GM21423 (cell line): ENCODE results near the gene STAG3.
"Not testable (repeated sequence)": the region's sequence is repeated elsewhere in the genome, so short reads cannot be mapped to it uniquely, and the experiment has no call there.

ENCODE experiments used
- ATAC-seq: cut with Tn5 transposase; IDR thresholded peaks from one replicate; pipeline ENCODE4 v1.9.1; 2021; ENCODE audit warnings: mild to moderate bottlenecking, moderate library complexity; ENCODE audit not compliant: unreplicated experiment

The STAG3 gene

DNA sequence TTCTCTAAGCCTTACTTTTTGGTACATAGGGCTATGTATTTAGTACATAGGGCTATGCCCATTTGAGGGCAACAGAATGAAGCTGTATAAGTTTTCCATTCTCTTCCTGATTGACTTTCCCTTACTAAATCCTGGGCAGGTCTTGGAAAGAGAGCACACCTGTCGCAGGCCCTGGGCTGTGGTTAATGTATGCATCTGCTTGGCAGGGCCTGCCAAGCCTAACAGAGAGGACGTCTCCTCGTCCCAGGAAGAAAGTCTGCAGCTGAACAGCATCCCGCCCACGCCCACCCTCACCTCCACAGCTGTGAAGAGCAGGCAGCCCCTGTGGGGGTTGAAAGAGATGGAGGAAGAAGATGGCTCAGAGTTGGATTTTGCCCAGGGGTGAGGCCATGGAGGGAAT is 33.1 kb downstream of the STAG3 start:
- ATAC-seq = no peak

DNA sequence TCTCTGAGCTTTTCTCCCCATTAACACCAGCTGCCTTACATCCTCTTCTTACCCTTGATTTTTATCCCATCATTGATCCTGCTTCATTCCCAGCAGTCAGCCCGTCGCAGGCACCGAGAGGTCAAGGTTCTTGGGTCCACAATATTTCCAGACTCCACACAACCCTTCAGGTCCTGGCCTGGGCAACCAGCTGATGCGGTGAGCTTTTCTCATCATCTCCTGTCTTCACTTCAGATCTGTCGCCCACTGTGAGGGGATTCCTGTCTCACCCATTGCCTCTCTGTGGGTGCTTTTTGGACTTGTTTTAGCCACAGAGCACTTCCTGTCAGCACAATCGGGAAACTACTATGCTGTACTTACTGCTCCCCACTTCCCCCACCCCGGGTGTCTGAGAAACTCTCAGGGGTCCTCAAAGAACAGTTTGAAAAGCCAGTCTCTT is 33.6 kb downstream of the STAG3 start:
- peak; percentile 45 for ATAC-seq

DNA sequence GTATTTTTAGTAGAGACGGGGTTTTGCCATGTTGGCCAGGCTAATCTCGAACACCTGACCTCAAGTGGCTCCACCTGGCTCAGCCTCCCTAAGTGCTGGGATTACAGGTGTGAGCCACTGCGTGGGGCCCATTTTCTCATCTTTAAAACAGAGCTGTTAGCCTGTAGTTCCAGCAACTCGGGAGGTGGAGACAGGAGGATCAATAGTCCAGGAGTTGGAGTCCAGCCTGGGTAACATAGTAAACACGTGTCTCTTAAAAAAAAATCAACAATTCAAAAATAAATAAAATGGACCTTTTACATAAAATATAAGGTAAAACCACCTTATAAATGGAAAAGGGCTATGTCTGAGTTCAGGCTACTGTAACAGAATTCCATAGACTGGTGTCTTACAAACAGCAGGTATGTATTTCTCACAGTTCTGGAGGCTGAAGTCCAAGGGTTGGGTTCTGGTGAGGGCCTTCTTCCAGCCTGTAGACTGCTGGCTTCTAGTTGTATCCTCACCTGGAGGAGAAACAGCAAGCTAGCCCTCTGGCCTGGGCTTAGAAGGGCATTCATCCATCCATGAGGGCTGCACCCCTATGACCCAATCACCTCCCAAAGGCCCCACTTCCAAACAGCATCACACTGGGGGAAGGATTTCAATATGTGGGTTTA is 35.0 kb downstream of the STAG3 start:
- ATAC-seq = no peak

- no peak for ATAC-seq
Observed at GRCh38 chr7:100213672-100214071, 36.0 kb downstream of the STAG3 start.

DNA sequence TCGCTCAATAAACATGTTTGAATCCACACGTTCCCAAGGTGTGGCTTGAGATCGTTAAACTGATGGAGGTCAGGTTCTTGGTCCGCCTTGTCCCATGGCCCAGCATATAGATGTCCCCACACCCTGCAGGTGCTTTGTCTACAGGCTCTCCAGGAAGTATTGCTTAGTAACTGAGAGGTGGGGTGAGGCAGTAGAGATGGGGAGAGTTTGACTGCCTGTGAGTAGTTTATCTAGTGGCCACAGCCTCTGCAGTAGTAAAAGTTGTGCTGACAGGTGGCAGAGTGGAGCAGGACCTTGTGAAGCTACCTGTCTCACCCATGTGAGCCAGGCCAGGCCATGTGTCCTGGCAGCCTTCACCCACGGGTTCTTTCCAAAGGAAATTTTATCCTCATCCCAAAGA is 36.6 kb downstream of the STAG3 start:
- not testable (repeated sequence) for ATAC-seq

DNA sequence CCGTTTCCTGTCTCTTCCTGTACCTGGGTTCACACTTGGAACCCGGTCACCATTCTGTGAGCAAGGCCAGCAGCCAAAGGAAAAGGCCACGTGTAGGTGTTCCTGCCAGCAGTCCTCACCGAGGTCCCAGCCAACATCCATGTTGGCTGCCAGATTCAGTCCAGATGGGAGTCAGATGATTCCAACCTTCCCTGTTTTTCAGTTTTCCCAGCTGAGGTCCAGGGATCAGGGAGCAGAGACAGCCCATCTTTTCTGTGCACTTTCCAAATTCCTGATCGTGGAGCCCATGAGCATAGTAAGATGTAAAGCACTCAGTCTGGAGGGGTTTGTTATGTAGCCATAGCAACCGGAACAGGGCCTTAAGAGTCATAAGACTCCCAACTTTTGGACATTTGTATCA is 38.2 kb downstream of the STAG3 start:
- no peak for ATAC-seq

- peak; percentile 2 for ATAC-seq
Observed at GRCh38 chr7:100217934-100218333, 40.2 kb downstream of the STAG3 start.

- no peak for ATAC-seq
Observed at GRCh38 chr7:100219271-100219737, 41.6 kb downstream of the STAG3 start.

- ATAC-seq = not testable (repeated sequence)
Observed at GRCh38 chr7:100219801-100220585, 42.3 kb downstream of the STAG3 start, which contains the start of gene PVRIG. PVRIG (plus strand) TSS chr7:100219949; CDS start chr7:100219971, 22 bp downstream.

DNA sequence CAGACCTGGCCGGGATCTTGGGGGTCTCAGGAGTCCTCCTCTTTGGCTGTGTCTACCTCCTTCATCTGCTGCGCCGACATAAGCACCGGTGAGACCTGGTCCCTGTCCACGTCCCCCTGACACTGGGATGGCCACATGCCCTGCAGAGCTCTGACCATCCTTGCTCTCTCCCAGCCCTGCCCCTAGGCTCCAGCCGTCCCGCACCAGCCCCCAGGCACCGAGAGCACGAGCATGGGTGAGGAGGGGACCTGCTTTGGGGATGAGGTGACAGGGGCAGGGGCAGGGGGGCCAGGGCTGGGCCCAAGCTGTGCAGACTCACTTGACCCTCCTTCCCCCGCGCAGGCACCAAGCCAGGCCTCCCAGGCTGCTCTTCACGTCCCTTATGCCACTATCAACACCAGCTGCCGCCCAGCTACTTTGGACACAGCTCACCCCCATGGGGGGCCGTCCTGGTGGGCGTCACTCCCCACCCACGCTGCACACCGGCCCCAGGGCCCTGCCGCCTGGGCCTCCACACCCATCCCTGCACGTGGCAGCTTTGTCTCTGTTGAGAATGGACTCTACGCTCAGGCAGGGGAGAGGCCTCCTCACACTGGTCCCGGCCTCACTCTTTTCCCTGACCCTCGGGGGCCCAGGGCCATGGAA is 43.0 kb downstream of the STAG3 start:
- ATAC-seq = no peak

DNA sequence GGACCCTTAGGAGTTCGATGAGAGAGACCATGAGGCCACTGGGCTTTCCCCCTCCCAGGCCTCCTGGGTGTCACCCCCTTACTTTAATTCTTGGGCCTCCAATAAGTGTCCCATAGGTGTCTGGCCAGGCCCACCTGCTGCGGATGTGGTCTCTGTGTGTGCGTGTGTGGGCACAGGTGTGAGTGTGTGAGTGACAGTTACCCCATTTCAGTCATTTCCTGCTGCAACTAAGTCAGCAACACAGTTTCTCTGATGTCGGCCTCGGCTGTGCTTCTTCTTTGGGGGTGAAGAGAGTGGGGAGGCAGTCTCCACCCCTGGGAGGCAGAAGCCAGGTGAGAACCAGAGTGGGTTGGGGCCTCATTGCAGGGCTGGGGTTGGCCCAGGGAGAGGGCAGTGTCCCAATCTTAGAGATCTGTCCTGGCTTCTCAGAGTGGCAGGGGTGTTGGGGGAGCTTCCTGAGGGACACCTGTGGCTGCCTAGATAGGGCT is 43.6 kb downstream of the STAG3 start:
- peak; percentile 53 for ATAC-seq

GRCh38 chr7:100221767-100222444 is 44.2 kb downstream of the STAG3 start:
- no peak for ATAC-seq

GRCh38 chr7:100222445-100223132 is 44.9 kb downstream of the STAG3 start:
- no peak for ATAC-seq

DNA sequence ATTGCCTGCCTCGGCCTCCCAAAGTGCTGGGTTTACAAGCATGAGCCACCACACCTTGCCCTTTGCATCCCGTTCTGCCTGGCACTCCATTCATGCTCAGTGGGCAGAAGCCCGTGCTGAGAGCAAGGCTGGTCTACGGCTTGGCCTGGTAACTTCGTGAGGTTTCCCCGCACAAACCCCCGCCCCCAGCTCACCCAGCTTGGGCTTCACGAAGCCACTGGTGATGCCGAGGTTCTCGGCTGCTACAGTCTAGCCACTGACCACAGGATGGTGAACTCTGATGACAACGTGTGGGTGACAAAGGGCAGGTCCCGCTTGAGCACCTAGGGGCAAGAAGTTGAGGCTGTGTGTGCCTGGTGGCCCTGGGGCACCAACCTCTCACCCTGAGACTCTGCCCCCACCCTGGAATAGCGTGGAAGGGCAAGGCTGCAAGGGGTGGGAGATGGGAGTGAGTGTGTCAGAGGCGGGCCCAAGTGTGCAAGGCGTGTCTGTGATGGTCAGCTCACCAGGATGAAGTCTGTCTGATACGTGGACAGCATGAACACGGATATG is 45.7 kb downstream of the STAG3 start:
- ATAC-seq = not testable (repeated sequence)

DNA sequence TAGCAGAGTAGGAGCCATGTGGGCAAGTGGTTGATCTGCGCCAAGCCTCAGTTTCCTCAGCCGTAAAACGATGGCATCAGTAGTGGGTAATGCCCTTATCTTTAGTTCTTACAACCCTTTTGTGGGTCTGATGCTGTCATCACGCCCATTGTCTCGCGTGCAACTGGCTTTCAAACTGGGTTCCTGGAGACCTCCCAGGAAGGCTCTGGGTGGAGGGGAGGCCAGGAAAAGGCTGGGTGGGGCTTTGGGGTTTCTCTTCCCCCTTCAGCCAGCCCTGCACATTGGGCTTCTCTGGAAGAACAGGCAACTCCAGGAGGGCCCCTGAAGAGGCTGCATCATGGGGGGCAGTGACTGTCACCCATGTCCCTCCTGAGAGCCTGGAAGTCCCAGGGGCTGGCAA is 47.2 kb downstream of the STAG3 start:
- not testable (repeated sequence) for ATAC-seq

- ATAC-seq = not testable (repeated sequence)
Observed at GRCh38 chr7:100234660-100235317, 57.1 kb downstream of the STAG3 start.

DNA sequence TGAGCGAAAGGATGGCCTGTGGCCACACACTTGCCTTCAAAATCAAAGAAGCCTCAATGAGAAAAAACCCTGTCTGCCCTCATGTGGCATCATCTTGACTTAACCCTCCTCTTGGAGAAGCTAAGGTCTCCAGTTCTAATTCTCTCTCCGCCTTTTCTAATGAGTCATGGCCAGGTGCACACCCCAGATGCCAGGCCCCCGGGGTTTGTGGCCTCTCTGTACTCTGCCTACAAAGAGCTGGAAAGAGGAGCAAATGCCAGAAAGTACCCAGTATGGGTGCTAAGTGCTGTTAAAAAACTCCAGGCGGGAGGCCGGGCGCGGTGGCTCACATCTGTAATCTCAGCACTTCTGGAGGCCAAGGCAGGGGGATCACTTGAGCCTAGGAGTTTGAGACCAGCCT is 62.3 kb downstream of the STAG3 start:
- not testable (repeated sequence) for ATAC-seq

DNA sequence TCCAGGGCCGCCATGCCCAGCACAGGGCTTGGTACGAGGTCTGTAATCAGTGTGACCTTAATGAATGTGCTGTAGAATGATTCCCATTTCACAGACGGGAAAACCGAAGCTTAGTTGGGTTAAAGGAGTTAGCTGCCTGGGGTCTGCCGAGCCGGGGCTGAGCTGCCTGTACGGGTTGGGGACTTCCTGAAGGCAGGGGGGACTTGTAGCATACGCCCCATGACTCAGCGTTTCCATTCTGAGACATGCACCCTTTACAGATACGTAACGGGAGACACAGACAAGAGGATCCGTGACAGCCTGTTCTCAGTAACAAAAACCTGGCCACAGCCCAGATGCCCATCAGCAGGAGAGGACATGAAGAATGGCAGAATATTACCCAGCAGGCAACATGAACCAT is 65.7 kb downstream of the STAG3 start:
- ATAC-seq = peak; percentile 51

GRCh38 chr7:100244988-100245605 is 67.4 kb downstream of the STAG3 start:
- ATAC-seq = not testable (repeated sequence)
